Measurements from ENCODE around the gene GAPDHS.

GAPDHS gene

GRCh38 chr19:35539850-35540249 lies 6.6 kb downstream of the GAPDHS start:
- no peak for DNase-seq (ENCODE audit: low read depth in 3 of 3)

GRCh38 chr19:35540356-35540927 lies 7.2 kb downstream of the GAPDHS start:
- DNase-seq (ENCODE audit: low read depth in 3 of 3) = no peak

- DNase-seq (ENCODE audit: low read depth in 3 of 3) = no peak
Measured at GRCh38 chr19:35542209-35542608, 9.0 kb downstream of the GAPDHS start.

DNA sequence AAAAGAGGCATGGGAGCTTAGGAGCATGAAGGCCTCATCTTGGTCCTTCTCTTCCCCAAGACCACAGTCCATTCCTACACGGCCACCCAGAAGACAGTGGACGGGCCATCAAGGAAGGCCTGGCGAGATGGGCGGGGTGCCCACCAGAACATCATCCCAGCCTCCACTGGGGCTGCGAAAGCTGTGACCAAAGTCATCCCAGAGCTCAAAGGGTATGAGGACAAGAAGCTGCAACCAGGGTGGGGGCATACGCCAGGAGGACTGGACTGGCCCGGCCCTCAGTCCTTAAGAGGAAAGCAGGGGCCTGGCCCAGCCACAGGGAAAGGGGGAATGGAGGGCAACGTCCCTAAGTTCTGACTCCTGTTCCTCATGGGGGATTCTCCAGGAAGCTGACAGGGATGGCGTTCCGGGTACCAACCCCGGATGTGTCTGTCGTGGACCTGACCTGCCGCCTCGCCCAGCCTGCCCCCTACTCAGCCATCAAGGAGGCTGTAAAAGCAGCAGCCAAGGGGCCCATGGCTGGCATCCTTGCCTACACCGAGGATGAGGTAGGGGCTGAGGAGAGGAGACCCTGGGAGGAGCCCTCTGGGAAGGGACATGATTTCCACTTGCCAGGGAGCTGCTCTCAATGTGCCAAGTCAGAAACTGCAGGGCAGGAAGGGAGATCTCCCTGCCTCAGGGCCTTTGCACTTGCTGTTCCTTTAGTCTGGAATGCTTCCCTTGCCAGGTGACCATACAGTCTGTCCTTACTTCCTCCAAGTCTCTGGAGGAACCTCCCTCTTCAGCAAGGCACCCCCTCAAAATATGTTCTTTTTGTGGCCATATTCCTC lies 10.2 kb downstream of the GAPDHS start:
- DNase-seq (ENCODE audit: low read depth in 3 of 3) = no peak

GRCh38 chr19:35544110-35544802 lies 11.0 kb downstream of the GAPDHS start:
- no peak for DNase-seq (ENCODE audit: low read depth in 3 of 3)

GRCh38 chr19:35545001-35545854 lies 12.0 kb downstream of the GAPDHS start, which contains the start of gene TMEM147:
TMEM147 (plus strand) TSS chr19:35545626; CDS start chr19:35545740, 114 bp downstream.
- DNase-seq (ENCODE audit: low read depth in 3 of 3) = peak; percentile 57 to 88 (median 76)

GRCh38 chr19:35545855-35546381 lies 12.7 kb downstream of the GAPDHS start:
- DNase-seq (ENCODE audit: low read depth in 3 of 3) = peak; percentile 40 to 78 (median 45)

DNA sequence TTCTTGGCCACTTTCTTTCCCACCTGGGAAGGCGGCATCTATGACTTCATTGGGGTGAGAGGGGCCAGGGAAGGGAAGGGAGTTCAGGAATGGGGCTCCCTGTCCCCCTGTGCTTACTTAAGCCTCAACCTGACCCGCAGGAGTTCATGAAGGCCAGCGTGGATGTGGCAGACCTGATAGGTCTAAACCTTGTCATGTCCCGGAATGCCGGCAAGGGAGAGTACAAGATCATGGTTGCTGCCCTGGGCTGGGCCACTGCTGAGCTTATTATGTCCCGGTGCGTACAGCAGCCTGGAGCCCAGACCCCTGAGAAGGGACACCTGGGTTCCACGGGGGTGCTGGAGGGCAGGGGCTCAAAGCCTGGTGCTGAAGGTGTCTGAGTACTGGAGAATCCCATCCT lies 13.3 kb downstream of the GAPDHS start:
- no peak for DNase-seq (ENCODE audit: low read depth in 3 of 3)

DNA sequence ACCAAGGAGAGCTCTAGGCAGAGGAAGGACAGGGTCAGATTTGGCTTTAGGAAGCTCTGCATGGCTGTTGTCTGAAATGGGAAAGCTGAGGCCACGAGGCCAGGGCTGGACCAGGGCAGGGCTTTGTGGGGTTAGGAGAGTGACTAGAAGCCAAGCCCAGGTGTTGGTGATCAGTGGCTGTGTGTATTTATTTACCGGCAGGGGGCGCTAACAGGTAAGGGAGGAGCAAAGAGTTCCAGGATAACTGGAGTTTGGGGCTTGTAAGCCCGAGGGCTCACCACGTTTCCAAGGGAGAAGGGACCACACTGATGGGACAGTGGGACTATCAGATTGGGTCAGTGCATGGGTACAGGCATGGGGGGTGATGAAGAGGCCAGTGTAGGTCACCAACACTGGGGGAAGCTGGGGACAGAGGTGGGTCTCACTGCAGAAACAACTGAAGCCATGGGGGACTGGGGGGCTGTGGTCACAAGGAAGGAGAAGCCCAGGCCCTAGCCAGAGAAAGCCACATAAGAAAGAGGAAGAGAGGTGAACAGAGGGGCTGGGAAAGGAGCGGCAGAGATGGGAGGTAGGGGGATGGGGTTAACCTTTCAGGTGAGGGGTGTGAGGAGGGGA lies 16.0 kb downstream of the GAPDHS start:
- peak; percentile 26 to 39 (median 32) for DNase-seq (ENCODE audit: low read depth in 3 of 3)

DNA sequence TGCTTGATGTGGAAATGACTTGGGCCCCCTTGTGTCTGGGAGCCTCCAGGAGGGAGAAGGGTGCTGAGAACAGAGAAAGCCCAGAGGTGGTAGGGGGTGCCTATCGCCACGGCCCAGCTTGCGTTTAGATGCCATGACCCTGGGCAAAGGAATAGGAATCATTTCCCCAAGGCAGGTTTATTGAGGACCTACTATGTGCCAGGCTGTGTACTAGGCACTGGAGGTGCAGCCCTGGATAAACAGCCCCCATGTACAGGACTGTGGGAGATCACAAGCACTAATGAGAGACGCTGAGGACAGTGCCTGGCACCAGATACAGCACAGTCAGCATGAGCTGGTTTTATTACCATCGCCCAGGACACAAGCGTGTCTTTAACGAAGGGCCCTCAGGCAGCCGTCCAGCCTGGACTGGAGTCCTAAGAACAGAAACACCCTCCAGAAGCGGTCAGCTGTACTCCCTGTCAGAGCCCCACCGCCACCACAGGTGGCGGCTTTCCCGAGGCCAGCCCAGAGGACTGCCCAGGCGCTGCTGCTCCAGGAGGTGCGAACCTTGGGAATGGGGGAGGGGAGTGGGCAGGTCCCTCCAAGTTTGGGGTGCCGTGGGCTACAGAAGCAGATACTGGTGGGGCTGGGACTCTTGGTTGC lies 16.7 kb downstream of the GAPDHS start:
- no peak for DNase-seq (ENCODE audit: low read depth in 3 of 3)

DNA sequence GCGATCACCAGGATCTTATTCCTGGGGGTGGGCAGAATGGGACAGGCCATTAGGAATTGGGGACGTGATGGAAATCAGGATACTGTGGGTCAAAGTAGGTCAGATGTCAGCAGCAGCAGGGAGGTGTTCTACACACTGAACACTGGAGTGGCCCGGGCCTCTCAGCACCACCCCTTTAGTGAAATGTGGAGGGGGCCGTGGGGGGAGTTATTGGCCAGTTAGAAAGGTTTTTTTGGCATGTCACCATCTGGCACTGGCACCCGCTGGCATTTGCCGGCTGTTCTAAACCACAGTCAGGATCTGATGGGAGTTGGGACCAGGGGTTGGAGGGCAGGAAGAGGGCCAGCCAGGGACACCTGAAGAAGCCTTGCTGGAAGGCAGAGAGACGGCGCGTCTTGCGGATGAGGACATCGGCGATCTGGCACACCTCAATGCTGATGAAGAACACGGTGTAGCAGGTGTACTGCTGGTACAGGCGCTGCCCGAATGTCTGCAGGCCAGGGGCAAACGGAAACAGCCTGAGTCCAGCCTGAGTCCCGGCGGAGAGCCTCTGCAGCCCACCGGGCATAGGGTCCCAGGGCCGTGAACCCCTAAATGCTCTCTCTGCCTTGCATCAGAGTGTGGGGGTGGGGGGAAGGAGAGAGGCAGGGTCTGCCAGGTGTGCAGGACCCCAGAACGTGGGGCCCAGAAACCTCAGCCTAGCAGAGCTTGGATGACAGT lies 18.0 kb downstream of the GAPDHS start:
- DNase-seq (ENCODE audit: low read depth in 3 of 3) = no peak

DNA sequence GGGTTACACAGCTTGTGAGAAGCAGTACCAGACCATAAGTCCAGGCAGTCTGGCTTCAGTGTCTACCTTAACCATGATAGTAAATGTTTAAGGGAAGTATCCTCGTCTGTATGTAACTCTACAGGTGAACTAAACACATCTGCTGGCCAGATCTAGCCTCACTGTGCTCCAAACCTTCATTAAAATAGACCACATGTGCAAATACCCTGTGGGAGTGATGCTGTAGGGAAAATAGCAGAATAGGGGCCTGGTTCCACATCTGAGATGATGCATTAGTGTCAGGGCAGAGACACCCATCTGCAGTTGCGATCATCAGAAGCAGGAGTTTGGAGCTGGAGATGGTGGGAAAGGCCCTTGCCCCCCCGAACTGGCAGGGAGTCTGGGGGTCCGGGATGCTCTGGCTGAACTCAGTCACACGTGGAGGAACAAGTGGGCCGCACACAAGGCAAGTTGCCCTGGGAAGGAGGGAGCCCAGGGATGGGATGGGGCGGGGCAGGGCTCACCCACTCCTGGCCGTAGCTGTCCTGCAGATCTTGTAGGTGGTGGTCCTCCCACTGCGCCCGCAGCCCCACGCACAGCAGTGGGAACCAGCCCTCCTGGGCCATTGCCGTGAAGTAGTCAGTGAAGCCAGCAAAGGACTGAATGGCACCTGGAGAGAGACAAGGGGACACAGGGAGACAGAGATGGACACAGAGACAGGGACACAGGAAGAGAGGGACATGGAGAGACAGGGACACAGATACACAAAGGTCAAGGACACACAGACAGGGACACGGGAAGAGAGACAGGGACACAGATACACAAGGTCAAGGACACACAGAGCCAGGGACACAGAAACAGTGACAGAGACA lies 19.5 kb downstream of the GAPDHS start:
- DNase-seq (ENCODE audit: low read depth in 3 of 3) = no peak

GRCh38 chr19:35553385-35554000 lies 20.2 kb downstream of the GAPDHS start:
- DNase-seq (ENCODE audit: low read depth in 3 of 3) = no peak

DNA sequence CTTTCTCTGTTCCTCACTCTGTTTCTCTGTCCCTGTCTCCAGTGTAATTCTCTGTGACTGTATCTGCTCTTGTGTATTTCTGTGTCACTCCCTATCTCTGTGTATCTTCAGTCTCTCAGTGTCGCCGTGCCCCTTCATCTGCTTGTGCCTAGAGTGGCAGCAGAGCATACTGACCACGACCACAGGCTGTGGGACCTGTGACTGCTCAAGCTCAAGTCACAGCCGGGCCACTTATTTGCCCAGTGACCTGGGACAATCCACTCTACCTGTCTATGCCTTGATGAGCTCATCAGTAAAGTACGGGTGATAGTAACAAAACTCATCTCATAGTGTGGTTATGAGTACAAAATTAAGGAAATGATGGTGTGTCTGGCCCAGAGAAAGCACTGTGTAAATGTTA lies 20.8 kb downstream of the GAPDHS start:
- DNase-seq (ENCODE audit: low read depth in 3 of 3) = no peak

DNA sequence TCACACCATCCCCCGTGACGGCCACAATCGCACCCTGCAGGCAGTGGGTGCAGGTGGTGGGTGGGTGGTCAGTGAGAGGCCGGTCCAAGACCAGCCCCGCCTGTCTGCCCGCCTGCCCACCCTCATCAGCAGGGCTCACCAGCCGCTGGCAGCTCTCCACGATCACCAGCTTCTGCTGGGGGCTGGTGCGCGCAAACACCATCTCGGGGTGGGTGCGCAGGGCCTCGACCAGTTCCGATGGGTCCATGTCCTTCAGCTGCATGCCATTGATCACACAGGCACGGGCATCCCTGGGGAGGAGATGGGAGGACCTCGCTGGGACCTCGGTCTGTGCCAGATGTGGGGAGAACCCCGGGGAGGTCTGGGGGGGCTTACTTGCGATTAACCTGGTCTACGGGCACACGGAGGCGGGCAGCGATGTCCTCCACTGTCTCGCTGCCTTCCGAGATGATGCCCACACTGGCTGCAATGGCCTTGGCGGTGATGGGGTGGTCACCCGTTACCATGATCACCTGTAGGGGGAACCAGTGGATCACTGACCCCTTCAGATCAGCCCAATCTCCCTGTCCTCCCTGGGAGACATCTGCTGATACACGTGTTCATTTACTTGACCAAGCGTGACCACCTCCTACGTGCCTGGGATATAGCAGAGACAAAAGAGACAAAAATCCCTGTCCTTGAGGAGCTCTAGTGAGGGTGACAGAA lies 22.2 kb downstream of the GAPDHS start:
- DNase-seq (ENCODE audit: low read depth in 3 of 3) = no peak

- no peak for DNase-seq (ENCODE audit: low read depth in 3 of 3)
Measured at GRCh38 chr19:35556025-35556590, 22.9 kb downstream of the GAPDHS start.

DNA sequence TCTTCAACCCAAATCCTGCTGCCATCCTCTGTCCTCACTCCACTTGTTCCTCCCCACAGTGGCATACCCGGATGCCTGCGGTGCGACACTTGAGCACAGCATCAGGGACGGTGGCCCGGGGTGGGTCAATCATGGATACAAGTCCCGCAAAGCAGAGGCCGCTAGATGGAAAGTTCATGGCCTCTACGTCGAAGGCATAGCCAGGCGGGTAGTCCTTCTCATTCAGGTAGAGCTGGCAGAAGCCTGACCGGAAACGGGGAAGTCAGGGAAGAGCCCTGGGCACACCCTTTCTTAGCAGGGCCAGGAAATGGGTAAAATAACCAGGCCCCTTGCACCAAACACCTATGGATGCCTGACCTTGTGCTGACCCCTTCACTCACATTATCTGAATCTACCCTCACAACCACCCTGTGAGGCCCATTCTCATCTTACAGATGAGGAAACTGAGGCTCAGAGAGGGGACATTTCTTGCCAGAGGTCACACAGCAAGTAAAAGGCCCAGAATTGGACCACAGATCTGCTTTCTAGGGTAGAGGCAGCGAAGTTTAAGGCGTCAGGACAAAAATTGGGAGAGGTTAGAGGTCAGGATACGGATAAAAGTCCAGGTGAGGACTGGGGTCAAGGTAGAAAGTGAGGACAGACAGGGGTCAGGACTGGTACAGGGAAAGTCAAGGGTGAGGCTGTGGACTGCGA lies 23.7 kb downstream of the GAPDHS start:
- DNase-seq (ENCODE audit: low read depth in 3 of 3) = no peak

Data from stimulated activated CD4-positive, alpha-beta T cell treated with anti-CD3 and anti-CD28 coated beads, TNF-alpha, amount 100 ng/mL, for 24 hours (primary cell).